Hypothalamus (tissue), 51 donors: ENCODE data around the gene TSC22D2.

ENCODE experiments used
- DNase-seq, 51 donors: peaks; one replicate each; lab custom pipeline; 2025; lab: John Stamatoyannopoulos, UW

Gene TSC22D2

DNA sequence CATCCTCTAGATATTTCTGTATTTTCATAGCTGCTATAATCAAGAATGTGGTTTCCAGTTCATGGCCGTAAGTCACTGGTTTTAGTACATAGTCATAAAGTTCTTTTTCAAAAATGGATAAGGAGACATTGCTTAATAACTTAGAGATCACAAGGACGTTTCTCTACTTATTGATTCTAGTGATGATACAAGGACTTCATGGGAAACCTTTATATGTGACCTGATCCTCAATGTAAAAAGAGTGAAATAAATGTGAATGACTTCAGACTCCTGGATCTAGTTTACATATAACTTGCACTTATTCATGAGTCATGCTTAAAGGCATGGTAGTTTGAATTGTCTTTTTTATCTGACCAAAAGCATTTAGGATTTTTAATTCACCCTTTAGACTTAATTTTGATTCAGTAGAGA, 35.2 kb downstream of the TSC22D2 start:
- no peak for DNase-seq

DNA sequence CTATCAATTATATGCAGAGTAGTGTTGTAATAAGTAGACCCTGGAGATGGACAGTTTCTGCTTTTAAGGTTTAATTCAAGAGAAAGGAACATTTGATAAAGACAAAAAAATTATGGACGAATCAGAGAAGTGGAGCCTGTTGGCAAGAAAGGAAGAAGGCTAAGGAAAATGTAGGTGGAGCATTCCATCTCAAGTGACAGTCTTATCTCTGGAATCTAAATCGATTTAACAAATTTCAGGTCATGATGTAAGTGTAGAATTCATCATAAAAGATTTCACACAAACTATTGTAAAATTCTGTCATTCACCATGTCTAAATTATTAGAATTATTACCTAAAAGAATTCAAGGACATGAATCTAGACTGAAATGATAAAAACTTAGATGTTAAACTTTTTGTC, 36.3 kb downstream of the TSC22D2 start:
- DNase-seq: no peak

DNA sequence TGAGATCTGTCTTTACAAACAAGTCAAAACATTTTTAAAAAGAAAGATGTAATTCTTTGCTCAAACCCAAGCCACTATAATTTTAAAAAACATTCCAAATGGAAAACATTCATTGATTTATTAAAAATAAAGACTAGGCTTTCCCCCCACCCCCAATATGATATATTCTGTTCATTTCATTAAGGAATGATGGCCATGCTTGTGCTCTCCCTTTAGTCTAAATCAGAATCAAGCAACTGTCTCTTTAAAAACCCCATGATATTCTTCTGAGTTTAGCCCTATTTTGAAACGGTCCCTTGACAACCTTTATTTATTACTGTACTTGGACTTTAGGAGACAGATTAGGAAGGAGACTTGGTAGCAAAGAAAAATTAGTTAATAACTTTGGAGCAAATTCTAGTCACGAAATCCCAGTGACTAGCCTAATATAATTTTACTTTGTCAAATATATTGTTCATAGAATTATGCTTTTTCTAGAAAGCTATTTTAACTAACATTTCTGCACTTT, 38.4 kb downstream of the TSC22D2 start:
- DNase-seq: no peak

DNA sequence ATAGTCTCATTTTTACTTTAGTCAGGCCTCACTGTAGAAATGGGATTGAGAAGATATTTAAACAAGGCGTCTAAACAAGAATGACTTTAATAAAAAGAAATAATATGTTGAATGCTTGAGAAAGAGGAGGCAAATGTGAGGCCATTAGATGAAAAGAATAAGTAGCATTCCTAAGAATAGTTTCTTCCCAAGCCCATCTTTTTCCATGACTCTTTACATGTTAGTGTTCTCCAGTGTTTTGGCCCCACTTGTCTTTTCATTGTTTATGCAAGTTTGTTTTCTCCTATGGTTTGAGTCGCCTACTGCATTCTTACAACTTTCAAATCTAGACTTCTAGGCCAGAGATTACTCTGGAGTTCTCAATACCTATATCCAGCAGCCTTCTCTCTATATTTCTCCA, 39.0 kb downstream of the TSC22D2 start:
- no peak for DNase-seq

DNA sequence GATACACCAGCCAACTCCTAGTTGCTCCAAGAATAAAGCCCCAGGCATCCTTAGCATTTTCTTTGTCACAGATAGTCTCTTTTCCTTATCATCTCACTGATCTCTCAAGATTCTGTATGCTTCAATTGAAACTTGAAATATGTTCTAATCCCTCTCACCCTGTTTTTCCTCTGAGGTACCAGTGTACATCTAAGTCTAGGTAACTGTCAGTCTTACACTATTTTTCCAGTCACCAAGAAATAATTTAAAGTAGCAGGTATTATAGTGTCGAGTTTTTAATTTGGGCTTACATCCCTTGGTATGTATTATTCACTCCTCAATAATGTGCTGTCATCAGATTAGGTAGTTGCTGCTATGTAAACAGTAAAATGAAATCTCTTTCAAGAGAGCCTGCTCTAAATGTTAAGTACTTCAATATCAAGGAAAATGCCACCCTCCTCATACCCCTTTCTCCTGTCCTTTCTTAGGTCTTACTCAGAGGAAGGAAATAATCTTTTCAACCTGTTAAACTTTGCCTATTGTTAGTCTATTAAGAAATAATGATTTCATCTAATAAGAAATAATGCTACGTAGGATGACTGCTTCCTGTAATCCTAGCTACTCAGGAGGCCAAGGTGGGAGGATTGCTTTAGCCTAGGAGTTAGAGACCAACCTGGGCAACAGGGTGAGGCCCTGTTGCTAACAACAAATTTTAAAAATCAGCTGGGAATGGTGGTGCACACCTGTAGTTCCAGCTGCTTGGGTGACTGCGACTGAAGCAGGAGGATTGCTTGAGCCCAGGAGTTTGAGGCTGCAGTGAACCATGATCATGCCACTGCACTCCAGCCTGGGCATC, 39.8 kb downstream of the TSC22D2 start:
- no peak for DNase-seq

DNA sequence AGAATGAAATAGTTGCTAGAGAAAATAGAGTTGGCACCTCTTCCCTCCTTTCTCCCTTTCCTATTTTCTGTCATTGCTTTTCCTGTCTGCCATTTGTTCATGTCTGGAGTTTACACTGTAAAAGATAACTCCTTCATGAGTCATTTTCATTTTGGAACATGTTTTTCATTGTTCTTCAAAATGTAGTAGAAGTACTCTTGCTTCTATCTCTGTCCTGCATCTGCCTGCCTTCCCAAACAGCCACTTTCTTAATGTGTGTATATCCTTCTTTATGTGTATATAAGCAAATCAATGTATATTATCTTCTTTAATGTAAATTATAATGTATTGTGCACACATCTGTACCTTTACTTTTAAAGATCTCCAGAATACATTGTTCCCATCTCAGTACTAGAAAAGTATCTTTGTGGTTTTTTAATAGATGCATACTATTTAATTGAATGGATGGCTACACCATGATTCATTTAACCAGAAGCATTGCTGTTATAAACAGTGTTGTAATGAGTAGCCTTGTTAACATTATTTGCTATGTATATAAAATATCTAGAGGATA, 41.1 kb downstream of the TSC22D2 start:
- no peak for DNase-seq

DNA sequence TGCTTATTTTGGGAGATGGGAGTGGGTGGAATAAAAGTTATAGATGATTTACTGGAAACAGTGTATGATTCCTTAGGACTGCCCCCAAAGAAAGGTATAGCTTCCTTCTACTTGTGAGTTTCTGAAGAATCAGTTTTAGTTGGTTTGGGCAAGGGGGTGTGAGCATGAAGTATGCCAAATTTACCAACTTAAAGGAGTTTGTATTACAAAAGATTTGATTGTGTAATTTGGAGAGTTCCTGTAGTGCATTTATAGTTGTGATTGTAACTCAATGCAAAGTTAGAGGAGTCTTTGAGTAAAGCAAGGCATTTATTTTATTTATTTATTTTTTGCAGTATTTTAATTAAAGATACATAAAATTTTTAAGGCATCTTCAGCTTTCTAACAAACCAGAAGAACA, 42.8 kb downstream of the TSC22D2 start:
- DNase-seq: peak in 1 of 51 donors; percentile 6

DNA sequence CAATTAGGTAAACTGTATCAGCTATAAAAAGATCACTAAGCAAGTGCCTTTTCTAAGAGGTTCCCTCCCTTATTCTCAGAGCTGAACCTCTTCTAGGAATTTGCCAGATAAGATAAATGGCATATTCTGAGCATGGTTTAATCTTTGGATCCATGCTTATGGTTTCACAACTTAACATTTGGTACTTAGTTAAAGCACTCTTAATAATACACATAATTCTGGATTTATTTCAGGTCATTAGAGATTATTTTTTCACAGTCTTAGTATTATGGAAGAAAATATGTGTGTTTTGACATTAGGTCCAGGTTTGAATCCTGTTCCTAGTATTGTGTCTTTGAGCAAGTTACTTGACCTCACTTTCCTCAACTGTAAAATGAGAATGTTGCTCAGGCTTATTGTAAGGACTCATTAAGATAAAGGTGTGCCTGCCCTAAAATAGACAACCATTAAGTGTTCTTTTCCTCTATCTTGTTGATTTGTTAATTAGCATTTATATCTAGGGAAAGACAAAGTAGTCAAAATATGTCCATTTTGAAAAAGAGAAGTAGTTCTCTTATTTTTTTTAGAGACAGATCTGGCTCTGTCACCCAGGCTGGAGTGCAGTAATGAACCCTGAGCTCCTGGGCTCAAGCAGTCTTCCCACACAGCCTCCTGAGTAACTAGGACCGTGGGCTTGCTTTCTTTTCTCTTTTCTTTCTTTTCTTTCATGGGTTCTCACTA, 43.4 kb downstream of the TSC22D2 start:
- DNase-seq: no peak

DNA sequence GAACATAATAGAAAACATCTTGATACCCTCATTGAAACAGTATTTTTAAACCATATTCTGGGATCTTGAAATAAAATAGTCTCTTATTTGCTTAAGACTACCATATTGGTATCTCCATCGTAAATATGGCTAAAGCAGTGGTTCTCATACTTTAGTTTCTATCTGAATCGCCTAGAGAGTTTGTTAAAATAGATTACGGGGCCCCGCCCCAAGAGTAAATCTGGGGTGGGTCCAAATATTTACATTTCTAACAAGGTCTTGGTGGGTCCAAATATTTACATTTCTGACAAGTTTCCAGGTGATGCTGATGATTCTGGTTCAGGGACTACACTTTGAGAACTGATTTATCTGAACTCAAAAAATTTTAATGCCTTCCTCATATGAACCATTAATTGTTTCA, 45.3 kb downstream of the TSC22D2 start:
- DNase-seq: no peak

DNA sequence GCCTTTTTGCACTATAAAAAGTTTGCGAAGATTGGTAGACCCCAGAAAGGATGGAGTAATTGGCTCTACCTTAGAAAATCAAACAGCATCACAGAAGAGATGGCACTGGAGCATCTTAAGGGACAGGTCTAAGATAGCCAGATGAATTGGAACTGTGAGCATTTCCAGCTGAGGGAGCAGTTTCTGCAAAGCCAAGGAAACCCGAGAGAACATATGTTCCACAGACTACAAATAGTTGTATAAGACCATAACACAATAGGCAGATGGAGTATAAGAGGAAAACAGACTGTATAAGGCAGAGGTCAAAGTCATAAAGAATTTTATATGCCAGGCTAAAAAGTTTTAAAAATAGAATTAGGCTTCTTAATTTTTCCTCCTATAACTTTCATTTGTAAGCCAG, 46.0 kb downstream of the TSC22D2 start:
- no peak for DNase-seq

DNA sequence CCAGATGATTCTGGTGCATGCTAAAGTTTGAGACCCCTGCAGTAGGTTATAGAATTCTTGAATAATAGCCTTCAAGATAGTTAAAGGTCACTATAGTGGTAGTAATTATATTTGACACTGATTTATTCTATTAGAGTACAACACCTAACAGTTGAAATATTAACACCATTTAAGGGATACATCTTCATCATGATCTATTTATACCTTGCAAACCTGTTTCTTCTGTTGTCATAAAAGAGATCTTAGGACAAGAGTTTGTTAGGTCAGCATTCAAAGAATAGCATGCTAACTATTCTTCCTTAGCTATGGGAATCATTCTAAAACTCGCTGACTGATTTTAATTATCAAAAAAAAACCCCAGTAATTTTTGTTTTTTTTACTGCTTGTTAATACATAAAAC, 46.5 kb downstream of the TSC22D2 start:
- no peak for DNase-seq

DNA sequence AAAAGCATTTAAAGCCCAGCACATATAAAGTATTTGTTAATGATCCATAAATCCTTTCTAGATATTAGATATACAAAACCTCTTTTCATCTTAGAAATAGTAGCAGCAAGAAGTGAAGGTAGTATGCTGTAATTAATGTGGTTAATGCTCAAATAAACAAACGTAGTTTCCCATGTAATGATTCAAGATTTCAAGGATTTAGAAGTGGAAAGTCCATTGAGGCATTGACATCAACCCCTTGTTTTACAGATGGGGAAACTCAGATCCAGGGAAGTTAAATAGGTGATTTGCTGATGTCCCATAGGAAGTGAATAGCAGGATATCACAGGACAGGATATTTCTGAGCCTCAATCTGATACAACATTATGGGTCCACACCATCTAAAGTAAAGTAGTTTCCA, 47.2 kb downstream of the TSC22D2 start:
- DNase-seq: no peak

DNA sequence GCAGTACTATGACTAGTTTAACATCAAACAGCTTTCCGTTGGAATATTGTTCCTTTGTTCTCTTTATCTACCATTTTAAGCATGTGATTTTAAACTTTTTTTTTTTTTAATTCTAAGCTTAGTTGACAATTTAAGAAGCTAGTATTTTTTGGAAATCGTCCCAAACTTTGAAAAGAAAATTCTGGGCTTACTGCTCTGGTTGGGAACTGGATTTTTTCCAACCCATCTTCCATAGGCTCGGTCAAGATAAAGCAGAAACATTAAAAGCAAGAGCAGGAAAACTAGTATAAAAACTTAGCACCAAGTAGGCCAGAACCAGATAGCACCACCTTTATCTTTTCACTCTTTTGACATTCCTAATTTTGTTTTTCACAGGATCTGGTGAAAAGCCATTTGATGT, 49.9 kb downstream of the TSC22D2 start:
- DNase-seq: no peak

DNA sequence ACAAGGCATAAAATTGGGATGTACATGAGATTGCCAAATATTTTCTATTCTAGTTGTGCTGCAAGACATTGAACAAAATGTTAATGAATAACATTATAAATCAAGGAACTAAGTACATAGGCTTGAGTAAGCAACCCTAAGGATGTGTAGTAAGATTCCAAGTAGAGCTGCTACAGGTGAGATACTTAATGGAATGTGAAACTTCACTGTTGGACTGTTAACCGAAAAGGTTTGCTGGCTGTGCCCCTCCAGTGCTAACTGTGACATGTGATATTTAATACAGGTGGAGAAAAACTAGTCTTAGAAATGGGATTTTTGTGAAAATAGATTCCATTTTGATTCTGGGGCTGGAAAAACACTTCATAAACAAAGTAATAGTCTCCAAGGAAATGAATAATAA, 52.4 kb downstream of the TSC22D2 start:
- DNase-seq: no peak

DNA sequence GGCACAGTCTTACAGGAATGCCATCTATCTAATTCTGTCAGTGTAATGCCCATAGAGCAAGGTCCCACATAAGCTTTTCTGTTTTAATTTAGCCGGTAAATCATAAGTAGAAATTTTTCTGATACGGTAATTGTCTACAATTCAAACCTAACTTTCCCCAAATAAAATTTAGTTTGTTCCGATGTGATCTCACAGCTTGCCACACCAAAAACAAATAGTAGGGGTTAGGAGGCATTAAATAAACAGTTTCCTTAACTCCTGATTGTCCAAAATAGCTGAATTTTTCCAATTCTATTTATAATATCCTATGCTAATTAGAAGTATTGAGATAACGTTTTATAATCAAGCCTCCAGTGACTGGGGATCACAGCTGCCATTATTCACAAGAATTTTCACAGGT, 53.3 kb downstream of the TSC22D2 start:
- DNase-seq: no peak

DNA sequence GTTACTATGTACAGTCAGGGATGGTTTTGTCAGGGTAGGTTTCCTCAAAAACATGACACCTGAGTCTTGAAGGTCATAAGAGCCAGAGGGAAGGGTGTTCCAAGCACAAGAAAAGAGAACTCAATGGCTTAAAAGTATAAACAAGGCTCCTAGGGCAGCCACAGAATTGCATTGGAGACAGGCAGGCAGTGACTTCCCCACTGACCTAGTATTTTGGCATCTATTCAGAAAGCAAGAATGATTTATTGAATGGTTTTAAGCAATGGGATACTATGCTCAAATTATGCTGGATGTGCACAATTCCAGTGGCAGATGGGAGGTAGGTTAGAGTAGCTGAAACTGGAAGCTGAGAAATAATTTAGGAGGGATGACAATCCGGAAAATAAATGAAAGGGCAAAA, 54.0 kb downstream of the TSC22D2 start:
- no peak for DNase-seq

DNA sequence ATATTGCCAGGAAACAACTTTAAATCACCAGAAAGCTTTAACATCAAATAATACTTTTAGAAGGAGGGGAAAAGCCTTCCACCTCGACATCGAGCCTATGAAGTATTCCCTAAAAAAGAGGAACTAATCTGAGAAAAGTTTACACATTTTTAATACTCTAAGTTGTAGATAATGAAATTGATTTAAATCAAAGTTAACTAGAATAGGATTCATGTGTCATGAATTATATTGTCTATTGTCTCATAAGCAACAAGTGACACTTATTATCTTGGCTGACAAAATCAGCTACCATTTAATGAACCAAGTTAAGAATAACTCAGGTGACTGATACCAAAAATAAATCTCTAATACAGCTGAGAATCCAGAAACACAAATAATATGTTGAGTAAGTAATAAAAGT, 56.6 kb downstream of the TSC22D2 start:
- DNase-seq: no peak

DNA sequence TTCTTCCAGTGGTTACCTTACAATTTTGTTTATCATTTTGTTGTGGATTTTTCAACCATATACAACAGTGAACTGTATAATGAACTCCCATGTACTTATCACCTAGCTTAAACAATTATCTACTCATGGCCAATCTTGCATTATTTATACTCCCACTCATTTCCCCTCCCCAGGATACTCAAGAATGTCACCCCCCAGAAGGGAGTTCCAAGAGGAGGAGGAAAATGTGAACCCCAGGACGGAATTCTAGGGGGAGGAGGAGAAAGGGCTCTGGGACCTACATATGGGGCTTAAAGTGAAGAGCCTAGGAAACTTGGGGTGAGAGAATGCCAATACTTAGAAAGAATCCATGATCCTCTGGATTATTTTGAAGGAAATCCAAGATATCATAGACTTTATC, 59.3 kb downstream of the TSC22D2 start:
- DNase-seq: no peak

DNA sequence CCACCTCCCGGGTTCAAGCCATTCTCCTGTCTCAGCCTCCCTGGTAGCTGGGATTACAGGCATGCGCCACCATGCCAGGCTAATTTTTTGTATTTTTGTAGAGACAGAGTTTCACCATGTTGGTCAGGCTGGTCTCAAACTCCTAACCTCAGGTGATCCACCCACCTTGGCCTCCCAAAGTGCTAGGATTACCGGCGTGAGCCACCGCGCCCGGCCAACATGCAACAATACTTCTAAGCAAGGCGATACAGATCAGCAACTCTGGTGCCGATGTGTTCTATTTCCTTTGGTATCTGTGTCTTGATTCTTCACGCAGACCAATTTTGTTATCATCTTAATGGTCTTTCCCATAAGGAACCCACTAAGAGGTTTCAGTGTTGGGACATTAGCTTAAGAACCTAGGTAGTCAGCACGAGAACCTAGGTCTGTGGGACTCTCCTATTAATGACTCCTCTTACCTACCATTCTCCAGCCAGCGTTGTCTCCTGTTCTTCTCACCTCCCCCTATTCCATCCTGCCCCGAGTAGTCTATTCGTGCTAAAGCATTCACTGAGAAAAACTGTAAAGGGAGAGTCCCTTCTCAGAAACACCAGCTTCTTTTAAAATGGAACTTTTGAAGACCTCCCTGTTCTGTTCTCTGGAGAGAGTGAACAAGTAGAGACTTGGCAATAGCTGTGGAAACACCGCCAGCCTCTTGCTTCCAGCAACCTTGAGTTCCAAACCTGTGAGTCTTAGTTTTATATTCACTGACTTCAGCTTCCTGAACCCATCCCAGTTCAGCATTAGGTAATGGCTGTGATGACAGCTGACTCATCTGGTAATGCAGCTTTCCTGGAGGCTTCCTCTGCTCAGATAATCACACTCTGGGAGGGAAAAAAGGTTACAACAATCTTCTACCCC, 61.2 kb downstream of the TSC22D2 start:
- DNase-seq: peak in 9 of 51 donors; percentile 1 to 33 (median 7)

DNA sequence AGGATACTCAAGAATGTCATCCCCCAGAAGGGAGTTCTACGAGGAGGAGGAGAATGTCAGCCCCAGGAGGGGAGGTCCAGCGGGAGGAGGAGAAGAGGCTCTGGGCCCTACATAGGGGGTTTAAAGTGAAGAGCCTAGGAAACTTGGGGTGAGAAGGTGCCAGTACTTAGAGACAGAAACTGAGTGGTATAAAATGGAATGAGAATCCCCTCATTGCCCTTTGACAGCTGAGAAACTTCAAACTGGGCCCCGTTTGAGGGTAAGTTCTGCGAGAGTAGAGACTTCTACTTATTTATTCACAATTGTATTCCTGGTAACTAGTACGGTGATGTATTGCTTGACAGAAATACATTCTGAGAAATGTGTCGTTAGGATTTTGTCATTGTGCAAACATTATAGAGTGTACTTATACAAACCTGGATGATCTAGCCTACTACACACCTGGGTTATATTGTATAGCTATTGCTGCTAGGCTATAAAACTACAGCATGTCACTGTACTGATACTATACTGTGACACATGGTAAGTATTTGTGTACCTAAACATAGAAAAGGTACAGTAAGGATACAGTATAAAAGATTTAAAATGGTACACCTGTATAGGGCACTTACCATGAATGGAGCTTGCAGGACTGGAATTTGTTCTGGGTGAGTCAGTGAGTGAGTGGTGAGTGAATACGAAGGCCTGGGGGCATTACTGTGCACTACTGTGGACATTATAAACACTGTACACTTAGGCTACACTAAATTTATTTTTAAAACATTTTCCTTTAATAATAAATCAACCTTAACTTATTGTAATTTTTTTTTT, 62.0 kb downstream of the TSC22D2 start:
- DNase-seq: no peak
